K562 (cell line): ENCODE results near the gene LTA4H. TPM values are rescaled to one million over a fixed set of nuclear protein-coding genes. Genes with fewer than 3 reads are reported as not detected.
A peak's percentile ranks its signal among the peaks of the same experiment; 100 is the strongest.

Experiments used
- ETV1 ChIP-seq: fragments of 450-650 bp; conservative IDR thresholded peaks from 2 replicates; pipeline ENCODE4 v1.6.1; 2016; ENCODE audit warnings: missing genetic modification characterization, control low read depth, low read depth, missing compliant biosample characterization
- GMEB1 ChIP-seq: fragments of 250-450 bp; sonication (Bioruptor Pico); IDR thresholded peaks from 2 replicates; pipeline ENCODE4 v1.4.0; 2020; ENCODE audit warnings: mild to moderate bottlenecking
- IRF9 ChIP-seq: fragments of 450-650 bp; IDR thresholded peaks from 2 replicates; pipeline ENCODE4 v1.6.1; 2016; ENCODE audit warnings: missing biosample characterization, missing genetic modification characterization
- KAT7 ChIP-seq: sonication (generic); formaldehyde crosslinking; IDR thresholded peaks from 2 replicates; pipeline ENCODE4 v1.8.0; 2022; ENCODE audit warnings: missing genetic modification reagents, mild to moderate bottlenecking, borderline replicate concordance
- NR3C1 ChIP-seq: sonication (generic); formaldehyde crosslinking; IDR thresholded peaks from 2 replicates; pipeline ENCODE4 v1.8.1; 2022; ENCODE audit warnings: missing genetic modification reagents
- PHF21A ChIP-seq: fragments of 450-650 bp; IDR thresholded peaks from 2 replicates; pipeline ENCODE4 v1.6.1; 2017; ENCODE audit warnings: low read depth, borderline replicate concordance
- PPARD ChIP-seq: fragments of 250-450 bp; sonication (Bioruptor Pico); IDR thresholded peaks from 2 replicates; pipeline ENCODE4 v1.8.0; 2022; ENCODE audit warnings: inconsistent platforms, mild to moderate bottlenecking, moderate library complexity
- RERE ChIP-seq: sonication (generic); formaldehyde crosslinking; IDR thresholded peaks from 2 replicates; pipeline ENCODE4 v1.8.0; 2023; ENCODE audit warnings: missing genetic modification reagents, mild to moderate bottlenecking, borderline replicate concordance
- RHOXF2B ChIP-seq: fragments of 250-450 bp; sonication (Bioruptor Pico); conservative IDR thresholded peaks from 2 replicates; pipeline ENCODE4 v1.5.1; 2021
- SMAD2 ChIP-seq: fragments of 150-350 bp; IDR thresholded peaks from 2 replicates; pipeline ENCODE4 v1.6.1; 2014; ENCODE audit warnings: low read depth, mild to moderate bottlenecking, low read length
- SRF ChIP-seq, 2 experiments: fragments of 250-450, 450-650 bp in 1 of 2; sonication (Bioruptor Pico) in 1 of 2; sonication (generic) in 1 of 2; formaldehyde crosslinking; IDR thresholded peaks; 2 replicates each; pipeline versions ENCODE4 v1.5.0 to v1.5.1; 2020 to 2022; ENCODE audit warnings: mild to moderate bottlenecking in 1 of 2, missing genetic modification reagents in 1 of 2
- ZNF175 ChIP-seq: fragments of 200-800 bp; sonication (Bioruptor generic); IDR thresholded peaks from 2 replicates; pipeline ENCODE4 v1.6.1; 2016; ENCODE audit warnings: low read depth, mild to moderate bottlenecking, missing genetic modification characterization, missing compliant biosample characterization
- ZNF57 ChIP-seq: fragments of 450-650 bp; formaldehyde crosslinking; IDR thresholded peaks from 2 replicates; pipeline ENCODE4 v1.4.0; 2020; ENCODE audit warnings: mild to moderate bottlenecking, moderate library complexity
- ZSCAN29 ChIP-seq: fragments of 450-650 bp; IDR thresholded peaks from 2 replicates; pipeline ENCODE4 v1.6.1; 2017
- polyA plus RNA-seq, 8 experiments: library from polyadenylated mRNA; depleted of rRNA in 4 of 8; stranded (reverse) in 5 of 8; unstranded in 3 of 8; fragments of >200 nt; fragmentation: Nextera tagmentation in 2 of 8; fragmentation: Illumina TruSeq in 1 of 8; extraction: Ambion mirVana in 2 of 8; extraction: Trizol in 1 of 8; gene quantifications; 2 replicates each; pipeline versions ENCODE4 v1.2.1 to v1.2.3, GENCODE V29; 2011 to 2014; ENCODE audit warnings: inconsistent platforms in 1 of 8, missing spikeins in 1 of 8
- total RNA-seq, 7 experiments: library from RNA; depleted of rRNA in 6 of 7; stranded (reverse); fragments of >200 nt in 6 of 7; fragmentation: Illumina TruSeq in 2 of 7; extraction: Trizol in 2 of 7; gene quantifications; 2 replicates each; pipeline versions ENCODE4 v1.2.1 to v1.2.3, GENCODE V29; 2011 to 2021; ENCODE audit warnings: low replicate concordance in 1 of 7
- TF ChIP-seq, protein P1 (sequence below): fragments of 450-650 bp; formaldehyde crosslinking; IDR thresholded peaks from 2 replicates; pipeline ENCODE4 v1.4.0; 2020; ENCODE audit warnings: mild to moderate bottlenecking, mixed read lengths
- TF ChIP-seq, protein P2 (sequence below): IDR thresholded peaks from 2 replicates; pipeline ENCODE4 v1.6.1; 2014; ENCODE audit warnings: antibody characterized with exemption

LTA4H gene
- total and polyA plus RNA-seq, 9 of the 15 experiments (the other 6 are each of a cell fraction or from before 2014, with no cell fraction given): 25.2 to 58.1 (median 40.5) TPM

GRCh38 chr12:96083020-96083719 is 47.8 kb upstream of the LTA4H start (continued):
- TF ChIP-seq RERE: no peak
- TF ChIP-seq GMEB1 (CRISPR knock-in tag): peak; percentile 73
- TF ChIP-seq, protein P1, sequence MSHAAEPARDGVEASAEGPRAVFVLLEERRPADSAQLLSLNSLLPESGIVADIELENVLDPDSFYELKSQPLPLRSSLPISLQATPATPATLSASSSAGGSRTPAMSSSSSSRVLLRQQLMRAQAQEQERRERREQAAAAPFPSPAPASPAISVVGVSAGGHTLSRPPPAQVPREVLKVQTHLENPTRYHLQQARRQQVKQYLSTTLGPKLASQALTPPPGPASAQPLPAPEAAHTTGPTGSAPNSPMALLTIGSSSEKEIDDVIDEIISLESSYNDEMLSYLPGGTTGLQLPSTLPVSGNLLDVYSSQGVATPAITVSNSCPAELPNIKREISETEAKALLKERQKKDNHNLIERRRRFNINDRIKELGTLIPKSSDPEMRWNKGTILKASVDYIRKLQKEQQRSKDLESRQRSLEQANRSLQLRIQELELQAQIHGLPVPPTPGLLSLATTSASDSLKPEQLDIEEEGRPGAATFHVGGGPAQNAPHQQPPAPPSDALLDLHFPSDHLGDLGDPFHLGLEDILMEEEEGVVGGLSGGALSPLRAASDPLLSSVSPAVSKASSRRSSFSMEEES (CRISPR knock-in tag): peak; percentile 8; the same call in 1 of the 2 replicates
- peak; percentile 98 for TF ChIP-seq IRF9
- TF ChIP-seq SMAD2: no peak
- TF ChIP-seq ETV1 (tag): peak; percentile 89
- peak; percentile 91; the same call in 1 of the 2 replicates for TF ChIP-seq RHOXF2B (CRISPR knock-in tag)
- no peak for TF ChIP-seq ZSCAN29
- TF ChIP-seq KAT7 (CRISPR knock-in tag): no peak
- TF ChIP-seq NR3C1 (CRISPR knock-in tag): no peak
- peak in 1 of 2 experiments; percentile 47; a peak in 1 of 4 replicates for TF ChIP-seq SRF (CRISPR knock-in tag; IDR thresholded peaks at IDR 0.05)
- peak; percentile 82; the same call in 1 of the 2 replicates for TF ChIP-seq ZNF57 (CRISPR knock-in tag)
- no peak for TF ChIP-seq PHF21A
- TF ChIP-seq PPARD (CRISPR knock-in tag): peak; percentile 82
- TF ChIP-seq ZNF175: peak; percentile 100
- TF ChIP-seq, protein P2, sequence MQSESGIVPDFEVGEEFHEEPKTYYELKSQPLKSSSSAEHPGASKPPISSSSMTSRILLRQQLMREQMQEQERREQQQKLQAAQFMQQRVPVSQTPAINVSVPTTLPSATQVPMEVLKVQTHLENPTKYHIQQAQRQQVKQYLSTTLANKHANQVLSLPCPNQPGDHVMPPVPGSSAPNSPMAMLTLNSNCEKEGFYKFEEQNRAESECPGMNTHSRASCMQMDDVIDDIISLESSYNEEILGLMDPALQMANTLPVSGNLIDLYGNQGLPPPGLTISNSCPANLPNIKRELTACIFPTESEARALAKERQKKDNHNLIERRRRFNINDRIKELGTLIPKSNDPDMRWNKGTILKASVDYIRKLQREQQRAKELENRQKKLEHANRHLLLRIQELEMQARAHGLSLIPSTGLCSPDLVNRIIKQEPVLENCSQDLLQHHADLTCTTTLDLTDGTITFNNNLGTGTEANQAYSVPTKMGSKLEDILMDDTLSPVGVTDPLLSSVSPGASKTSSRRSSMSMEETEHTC: no peak
